ENCODE data around the gene HOTAIR. TPM values are rescaled to one million over a fixed set of nuclear protein-coding genes. Genes with fewer than 3 reads are reported as not detected.

HOTAIR gene
- total RNA-seq, 1 donor from 2014 or later = not detected

- Histone ChIP-seq H3K27me3 (ENCODE audit: insufficient read depth, low read length) (peaks cover 95% of the 10 kb centered on the region), H3K4me1 (ENCODE audit: insufficient read depth, low read length) (peaks cover 4% of the 10 kb centered on the region), H2AFZ (ENCODE audit: low read depth, low read length) (peak overlapping the region; percentile 64), H3K9ac (ENCODE audit: low read length) (peak overlapping the region; percentile 20), H3K27ac (ENCODE audit: low read depth, low read length) (no peak overlapping the region), H3K79me2 (ENCODE audit: insufficient read depth, low read length) (no peaks in the 10 kb centered on the region), H3K9me3 (ENCODE audit: insufficient read depth, low read depth, low read length) (peaks cover 10% of the 10 kb centered on the region), H4K20me1 (ENCODE audit: insufficient read depth, low read length) (no peaks in the 10 kb centered on the region), H3K4me3 (ENCODE audit: insufficient read depth, low read depth, low read length) (peak overlapping the region; percentile 24), H3K4me2 (ENCODE audit: low read length) (peak overlapping the region; percentile 78), H3K36me3 (ENCODE audit: insufficient read depth, low read length) (no peaks in the 10 kb centered on the region)
- Mint-ChIP-seq H3K4me3 (ENCODE audit: unreplicated experiment) (no peak overlapping the region), H3K36me3 (ENCODE audit: low read depth, unreplicated experiment) (no peaks in the 10 kb centered on the region), H3K27ac (ENCODE audit: unreplicated experiment) (no peak overlapping the region), H3K4me1 (ENCODE audit: low read depth, unreplicated experiment) (no peaks in the 10 kb centered on the region), H3K27me3 (ENCODE audit: low read depth, unreplicated experiment) (peaks cover 85% of the 10 kb centered on the region), H3K9me3 (ENCODE audit: unreplicated experiment) (peaks cover 23% of the 10 kb centered on the region)
- DNase-seq (ENCODE audit: low read depth) (no peak), FAIRE-seq (no peak)
- TF ChIP-seq CTCF (IDR thresholded peaks at IDR 0.05; ENCODE audit: insufficient read depth, low read depth, low read length) = no peak
- peak; percentile 56 for TF ChIP-seq EZH2 (IDR thresholded peaks at IDR 0.05; ENCODE audit: insufficient read depth, low read length)
These were observed 20.9 kb upstream of the HOTAIR start for GRCh38 chr12:53995378-53996239.

DNA sequence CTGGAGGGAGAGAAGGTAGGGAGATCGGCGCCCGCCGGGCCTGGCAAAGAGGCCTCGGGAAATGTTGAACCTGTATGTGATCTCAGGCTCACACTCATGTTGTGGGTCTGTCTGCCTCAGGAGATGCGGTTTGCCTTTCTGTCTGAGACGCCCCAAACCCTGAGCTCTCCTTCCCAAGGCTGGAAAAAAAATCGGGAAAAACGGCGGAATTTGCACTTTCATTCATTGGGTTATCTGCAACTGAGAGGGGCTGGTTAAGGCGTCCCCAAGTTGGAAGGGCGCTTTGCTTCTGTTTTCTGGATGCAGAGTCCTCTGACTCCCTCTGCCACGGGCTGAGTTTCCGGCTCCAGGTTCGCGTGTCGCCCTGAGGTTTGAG lies 20.2 kb upstream of the HOTAIR start:
- H3K4me1 Mint-ChIP-seq (ENCODE audit: low read depth, unreplicated experiment) = no peaks in the 10 kb centered on the region
- H3K27ac Mint-ChIP-seq (ENCODE audit: unreplicated experiment) = no peak overlapping the region
- peaks cover 88% of the 10 kb centered on the region for H3K27me3 Mint-ChIP-seq (ENCODE audit: low read depth, unreplicated experiment)
- Histone ChIP-seq H3K9ac (ENCODE audit: low read length) (no peak overlapping the region), H3K36me3 (ENCODE audit: insufficient read depth, low read length) (no peaks in the 10 kb centered on the region), H3K4me1 (ENCODE audit: insufficient read depth, low read length) (peaks cover 4% of the 10 kb centered on the region), H3K79me2 (ENCODE audit: insufficient read depth, low read length) (no peaks in the 10 kb centered on the region), H3K27ac (ENCODE audit: low read depth, low read length) (no peak overlapping the region), H2AFZ (ENCODE audit: low read depth, low read length) (no peak overlapping the region), H3K4me2 (ENCODE audit: low read length) (peak overlapping the region; percentile 78), H3K4me3 (ENCODE audit: insufficient read depth, low read depth, low read length) (no peak overlapping the region), H3K27me3 (ENCODE audit: insufficient read depth, low read length) (peaks cover 96% of the 10 kb centered on the region), H3K9me3 (ENCODE audit: insufficient read depth, low read depth, low read length) (peaks cover 10% of the 10 kb centered on the region), H4K20me1 (ENCODE audit: insufficient read depth, low read length) (no peaks in the 10 kb centered on the region)
- no peak for FAIRE-seq
- DNase-seq (ENCODE audit: low read depth) = no peak
- TF ChIP-seq EZH2 (IDR thresholded peaks at IDR 0.05; ENCODE audit: insufficient read depth, low read length) (peak; percentile 6), CTCF (IDR thresholded peaks at IDR 0.05; ENCODE audit: insufficient read depth, low read depth, low read length) (no peak)
- H3K36me3 Mint-ChIP-seq (ENCODE audit: low read depth, unreplicated experiment) = no peaks in the 10 kb centered on the region
- no peak overlapping the region for H3K4me3 Mint-ChIP-seq (ENCODE audit: unreplicated experiment)
- peaks cover 28% of the 10 kb centered on the region for H3K9me3 Mint-ChIP-seq (ENCODE audit: unreplicated experiment)

Data from astrocyte (in vitro differentiated cells and primary cell).